Epithelial cell of alveolus of lung (primary cell): ENCODE results near the gene CUTC. TPM values are rescaled to one million over a fixed set of nuclear protein-coding genes. Genes with fewer than 3 reads are reported as not detected.

ENCODE experiments used
- total RNA-seq: library from RNA; depleted of rRNA; stranded (reverse); fragments of >200 nt; gene quantifications from 2 replicates; pipeline ENCODE4 v1.2.1, GENCODE V29; 2015

The CUTC gene
- total RNA-seq: 14.2 and 21.4 TPM in 2 replicates

DNA sequence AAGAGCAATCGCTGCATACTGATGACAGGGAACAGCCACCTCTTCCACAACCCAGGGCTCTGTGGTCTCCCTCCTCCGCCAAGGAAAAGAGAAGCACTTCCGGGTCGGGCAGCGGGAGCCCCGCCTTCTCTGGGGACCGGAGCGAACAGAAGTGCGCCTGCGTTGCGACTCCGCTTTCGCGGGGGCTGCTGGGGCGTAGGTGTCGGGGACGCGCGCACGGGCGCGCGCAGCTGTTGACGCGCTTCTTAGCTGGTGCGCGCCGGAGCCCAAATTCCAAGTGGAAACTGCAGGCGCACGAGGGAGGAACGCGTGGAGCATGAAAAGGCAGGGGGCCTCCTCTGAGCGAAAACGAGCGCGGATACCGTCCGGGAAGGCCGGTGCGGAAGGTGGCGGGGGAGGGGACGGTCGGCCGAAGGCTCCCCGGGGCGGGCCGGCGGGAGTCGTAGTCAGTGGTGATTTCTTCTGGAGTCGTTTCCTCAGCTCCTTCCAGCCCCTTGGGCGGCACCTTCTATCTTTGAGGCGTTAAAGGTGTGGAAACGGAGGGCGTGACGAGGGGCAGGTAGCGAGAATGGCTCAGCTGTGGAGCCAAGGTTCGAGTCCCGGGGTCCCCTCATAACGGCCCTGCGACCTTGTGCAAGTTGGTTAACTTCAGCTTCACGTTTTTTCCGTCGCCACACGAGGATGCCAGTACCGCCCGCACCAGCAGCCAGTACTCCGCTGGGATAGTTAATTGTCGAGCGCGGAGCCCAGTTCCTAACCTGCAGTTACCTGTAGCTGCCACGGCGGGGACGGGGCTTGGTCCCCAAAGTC, at the start of gene CUTC, which contains the start of gene COX15:
CUTC (plus strand) TSS at position 202 of the 810 bp plus-strand sequence; CDS start at position 317, 115 bp downstream.
COX15 (minus strand) TSS at position 95 of the 810 bp plus-strand sequence; CDS start at position 17, 78 bp downstream.

GRCh38 chr10:99782447-99783286, 50.6 kb downstream of the CUTC start, which contains the start of gene ABCC2:
TSS of gene ABCC2 (plus strand) at chr10:99782640. CDS start at chr10:99782845, 205 bp downstream.

Other genes starting within 250 kb of the CUTC start
- gene NKX2-3, start 199.3 kb upstream of the CUTC start, total RNA-seq: not detected in 2 replicates
- gene SLC25A28, start 111.8 kb upstream of the CUTC start, total RNA-seq: 7.6 and 19.2 TPM in 2 replicates
- gene ENTPD7, start 72.7 kb upstream of the CUTC start, total RNA-seq: 7.3 and 12.5 TPM in 2 replicates
- gene COX15, start 107 bp upstream of the CUTC start, total RNA-seq: 25.1 and 38.6 TPM in 2 replicates
- gene ABCC2, start 50.4 kb downstream of the CUTC start, total RNA-seq: 1.0 and 3.4 TPM in 2 replicates